H1 (cell line): ENCODE results near the gene USP13. TPM values are rescaled to one million over a fixed set of nuclear protein-coding genes. Genes with fewer than 3 reads are reported as not detected.

Source experiments
- CTCF ChIA-PET: fragments of 300-600 bp; sonication (Branson Sonifier 250); formaldehyde crosslinking; loops from one replicate; lab custom pipeline; 2021; ENCODE audit not compliant: partially characterized antibody; lab: Charles Lee
- POLR2A ChIA-PET: fragments of 300-600 bp; sonication (Branson Sonifier 250); formaldehyde crosslinking; loops from one replicate; lab custom pipeline; 2021; ENCODE audit warnings: inconsistent platforms; ENCODE audit not compliant: partially characterized antibody; lab: Charles Lee
- DNase-seq, 2 experiments: peaks; one replicate each; pipeline versions ENCODE4 v3.0.0 to v3.0.0-alpha.2; 2010 to 2022; ENCODE audit warnings: low spot score in 2 of 2, low read depth in 1 of 2, mixed read lengths in 1 of 2
- FAIRE-seq: peaks from 2 replicates; lab custom pipeline; 2011; peaks lifted over from hg19 to GRCh38; lab: Jason Lieb, UNC
- H2AFZ ChIP-seq: 2 replicates; pipeline ENCODE4 v1.8.1; 2012; ENCODE audit warnings: low read length, inconsistent platforms
- H2AK5ac ChIP-seq: 2 replicates; pipeline ENCODE4 v1.6.1; 2013; ENCODE audit warnings: low read depth, low read length
- H2BK120ac ChIP-seq: replicated peaks from 2 replicates; pipeline ENCODE3; 2013; ENCODE audit warnings: low read depth, low read length, inconsistent platforms
- H2BK12ac ChIP-seq: 2 replicates; pipeline ENCODE4 v1.6.1; 2013; ENCODE audit warnings: low read depth, low read length
- H2BK15ac ChIP-seq: 2 replicates; pipeline ENCODE4 v1.6.1; 2013; ENCODE audit warnings: low read length
- H2BK20ac ChIP-seq: 2 replicates; pipeline ENCODE4 v1.6.1; 2013; ENCODE audit warnings: low read length
- H2BK5ac ChIP-seq: 2 replicates; pipeline ENCODE4 v1.6.1; 2013; ENCODE audit warnings: low read depth, low read length
- H3K14ac ChIP-seq: 2 replicates; pipeline ENCODE4 v1.6.1; 2013; ENCODE audit warnings: inconsistent platforms; ENCODE audit not compliant: insufficient read length
- H3K18ac ChIP-seq: 2 replicates; pipeline ENCODE4 v1.6.1; 2013; ENCODE audit warnings: low read length; ENCODE audit errors: extremely low read depth
- H3K23ac ChIP-seq: 2 replicates; pipeline ENCODE4 v1.6.1; 2013; ENCODE audit warnings: inconsistent platforms; ENCODE audit not compliant: insufficient read length
- H3K23me2 ChIP-seq: 2 replicates; pipeline ENCODE4 v1.6.1; 2013; ENCODE audit warnings: low read depth, low read length
- H3K27ac ChIP-seq: 2 replicates; pipeline ENCODE4 v1.6.1; 2011; ENCODE audit warnings: low read depth, low read length, inconsistent platforms
- H3K27me3 ChIP-seq, 4 experiments: replicated peaks in 1 of 4; 1 replicate in 1 of 4; 2 replicates in 3 of 4; pipeline versions ENCODE4 v1.6.1 to v1.8.1; 2011 to 2013; ENCODE audit warnings: low read length in 3 of 4, mild to moderate bottlenecking in 3 of 4, inconsistent platforms in 2 of 4, mixed read lengths in 2 of 4, moderate library complexity in 1 of 4; ENCODE audit not compliant: control insufficient read depth in 3 of 4, insufficient read depth in 3 of 4; ENCODE audit errors: extremely low read depth in 1 of 4
- H3K36me3 ChIP-seq, 4 experiments: 2 replicates each; pipeline versions ENCODE4 v1.6.1 to v1.8.1; 2011 to 2013; ENCODE audit warnings: mild to moderate bottlenecking in 4 of 4, low read length in 3 of 4, moderate library complexity in 2 of 4, control low read depth in 1 of 4, inconsistent platforms in 1 of 4; ENCODE audit not compliant: insufficient read depth in 4 of 4, control insufficient read depth in 2 of 4
- H3K4ac ChIP-seq: replicated peaks from 2 replicates; pipeline ENCODE3; 2013; ENCODE audit warnings: low read length, low read depth, mixed read lengths, inconsistent platforms; ENCODE audit not compliant: insufficient read length
- H3K4me1 ChIP-seq, 4 experiments: replicated peaks in 1 of 4; 1 replicate in 1 of 4; 2 replicates in 3 of 4; pipeline versions ENCODE4 v1.6.1 to v1.8.1; 2011 to 2013; ENCODE audit warnings: low read length in 3 of 4, inconsistent platforms in 2 of 4, mixed read lengths in 1 of 4; ENCODE audit not compliant: insufficient read depth in 4 of 4, control insufficient read depth in 3 of 4
- H3K4me2 ChIP-seq, 2 experiments: 2 replicates each; pipeline versions ENCODE4 v1.6.1 to v1.8.1; 2011 to 2013; ENCODE audit warnings: low read depth in 2 of 2, low read length in 2 of 2, control low read depth in 1 of 2, inconsistent platforms in 1 of 2, mild to moderate bottlenecking in 1 of 2; ENCODE audit not compliant: insufficient read depth in 1 of 2
- H3K4me3 ChIP-seq, 4 experiments: fragments of 200-600, 300-600 bp in 1 of 4; sonication (generic), shearing (Covaris generic), sonication (Bioruptor Twin) in 1 of 4; 2 replicates each; pipeline versions ENCODE4 v1.5.1 to v1.8.1; 2011 to 2016; ENCODE audit warnings: low read length in 4 of 4, low read depth in 3 of 4, control low read depth in 2 of 4, inconsistent platforms in 2 of 4, mild to moderate bottlenecking in 2 of 4, mixed read lengths in 1 of 4, moderate library complexity in 1 of 4; ENCODE audit not compliant: insufficient read depth in 2 of 4; ENCODE audit errors: extremely low read depth in 1 of 4
- H3K56ac ChIP-seq: replicated peaks from 2 replicates; pipeline ENCODE3; 2013; ENCODE audit warnings: low read depth, mild to moderate bottlenecking, mixed read lengths, low read length, inconsistent platforms; ENCODE audit not compliant: insufficient read length
- H3K79me1 ChIP-seq: 2 replicates; pipeline ENCODE4 v1.6.1; 2013; ENCODE audit warnings: low read depth, low read length, control low read depth
- H3K79me2 ChIP-seq, 2 experiments: 2 replicates each; pipeline versions ENCODE4 v1.6.1 to v1.8.1; 2012 to 2013; ENCODE audit warnings: low read length in 2 of 2, mild to moderate bottlenecking in 2 of 2, inconsistent platforms in 1 of 2; ENCODE audit not compliant: insufficient read depth in 2 of 2, control insufficient read depth in 1 of 2
- H3K9ac ChIP-seq, 4 experiments: replicated peaks in 1 of 4; 1 replicate in 1 of 4; 2 replicates in 3 of 4; pipeline versions ENCODE4 v1.6.1 to v1.8.1; 2011 to 2013; ENCODE audit warnings: low read depth in 3 of 4, low read length in 3 of 4, control low read depth in 2 of 4, mild to moderate bottlenecking in 2 of 4, moderate library complexity in 2 of 4, inconsistent platforms in 1 of 4; ENCODE audit errors: extremely low read depth in 1 of 4
- H3K9me3 ChIP-seq, 2 experiments: 2 replicates each; pipeline versions ENCODE4 v1.6.1 to v1.8.1; 2012 to 2013; ENCODE audit warnings: mild to moderate bottlenecking in 2 of 2, moderate library complexity in 2 of 2, control low read depth in 1 of 2, inconsistent platforms in 1 of 2, low read depth in 1 of 2, low read length in 1 of 2, mixed read lengths in 1 of 2; ENCODE audit not compliant: insufficient read depth in 2 of 2
- H4K20me1 ChIP-seq, 2 experiments: replicated peaks in 1 of 2; 2 replicates each; pipeline versions ENCODE3 to v1.8.1; 2011 to 2013; ENCODE audit warnings: inconsistent platforms in 2 of 2, low read length in 2 of 2, mild to moderate bottlenecking in 1 of 2; ENCODE audit not compliant: insufficient read depth in 2 of 2, control insufficient read depth in 1 of 2
- H4K5ac ChIP-seq: 2 replicates; pipeline ENCODE4 v1.6.1; 2013; ENCODE audit warnings: low read length, low read depth, mixed read lengths, inconsistent platforms; ENCODE audit not compliant: insufficient read length
- H4K8ac ChIP-seq: 2 replicates; pipeline ENCODE4 v1.8.0; 2013; ENCODE audit warnings: mild to moderate bottlenecking, moderate library complexity, low read length, inconsistent platforms; ENCODE audit not compliant: insufficient read depth; ENCODE audit errors: extremely low read depth
- H4K91ac ChIP-seq: replicated peaks from 2 replicates; pipeline ENCODE3; 2013; ENCODE audit warnings: low read length, mixed read lengths, inconsistent platforms; ENCODE audit not compliant: insufficient read length
- WGBS, 2 experiments: shearing (Covaris generic) in 1 of 2; methylation state at CpG; one replicate each; pipeline versions ENCODE4 v1.1.6 to v1.1.7; 2013 to 2015; ENCODE audit warnings: low lambda C conversion rate in 2 of 2, mixed read lengths in 2 of 2, inconsistent platforms in 1 of 2, low coverage in 1 of 2, missing lambda C conversion rate in 1 of 2; ENCODE audit not compliant: insufficient replicate concordance in 2 of 2, insufficient coverage in 1 of 2, insufficient read length in 1 of 2; ENCODE audit errors: extremely low coverage in 1 of 2, missing lambda C conversion rate in 1 of 2; 5-methylcytosine and 5-hydroxymethylcytosine counted together
- polyA plus RNA-seq, 7 experiments: library from polyadenylated mRNA; depleted of rRNA in 3 of 7; stranded (reverse) in 5 of 7; unstranded in 2 of 7; fragments of >200 nt in 5 of 7; fragments of 200-250 nt in 2 of 7; gene quantifications; 1 replicate in 5 of 7; 2 replicates in 1 of 7; 4 replicates in 1 of 7; pipeline versions ENCODE4 v1.2.1 to v1.2.3, GENCODE V29; 2011 to 2013; ENCODE audit warnings: missing spikeins in 2 of 7, mixed read lengths in 2 of 7
- total RNA-seq: library from RNA; stranded (reverse); fragmentation: NEBNext Ultra II Directional; extraction: Animal tissue kit (Norgen Biotek cat#: 25700); gene quantifications from 2 replicates; pipeline ENCODE4 v1.2.1, GENCODE V29; 2021

USP13 gene
- total and polyA plus RNA-seq, 2 of the 8 experiments (the other 6 are each of a cell fraction or from before 2014, with no cell fraction given): 7.9 to 25.9 TPM

GRCh38 chr3:179837374-179837773 lies 184.5 kb downstream of the USP13 start:
- no peak overlapping the region for H4K91ac ChIP-seq
- no peaks in the 10 kb centered on the region for H3K27me3 ChIP-seq
- H2BK5ac ChIP-seq: no peak overlapping the region
- H4K8ac ChIP-seq: no peak overlapping the region
- H3K9me3 ChIP-seq: no peaks in the 10 kb centered on the region
- 100% methylated on average over 2 of the region's 2 CpGs; no CpG with 5 or more reads in 1 of the 2 experiments for WGBS, 2 experiments
- H3K27ac ChIP-seq: no peak overlapping the region
- H3K36me3 ChIP-seq: no peaks in the 10 kb centered on the region
- no peak overlapping the region for H2BK15ac ChIP-seq
- no peaks in the 10 kb centered on the region for H4K20me1 ChIP-seq
- ChIA-PET POLR2A (interaction anchor here (0.6 kb wide), 1 partner anchor 13 kb away, joined by 3 read pairs; no protein-coding TSS in a partner anchor), CTCF (interaction anchor here (1.0 to 2.3 kb wide), 4 partner anchors 14 to 36 kb away, joined by 3 to 7 read pairs (median 6); no protein-coding TSS in a partner anchor)
- H3K4ac ChIP-seq: no peak overlapping the region
- H2BK20ac ChIP-seq: no peak overlapping the region
- H2AFZ ChIP-seq: no peak overlapping the region
- no peak overlapping the region for H3K4me3 ChIP-seq
- no peak overlapping the region for H4K5ac ChIP-seq
- H3K18ac ChIP-seq: no peak overlapping the region
- H2BK120ac ChIP-seq: no peak overlapping the region
- no peaks in the 10 kb centered on the region for H3K4me1 ChIP-seq
- H3K23ac ChIP-seq: no peak overlapping the region
- no peaks in the 10 kb centered on the region for H3K79me2 ChIP-seq
- H3K14ac ChIP-seq: no peak overlapping the region
- no peak overlapping the region for H3K4me2 ChIP-seq
- FAIRE-seq: no peak
- no peak overlapping the region for H3K56ac ChIP-seq
- H3K9ac ChIP-seq: no peak overlapping the region
- H3K79me1 ChIP-seq: no peaks in the 10 kb centered on the region
- no peak overlapping the region for H2AK5ac ChIP-seq
- no peak overlapping the region for H2BK12ac ChIP-seq
- no peak for DNase-seq
- H3K23me2 ChIP-seq: peaks cover 4% of the 10 kb centered on the region; the same call in 1 of the 2 replicates
